Fibroblast of pulmonary artery (primary cell): Measurements from ENCODE around the gene PSTPIP2.

Experiments
- DNase-seq: peaks from one replicate; pipeline ENCODE4 v3.0.0-alpha.2; 2010; ENCODE audit warnings: low read depth
- H3K4me3 ChIP-seq: replicated peaks from 2 replicates; pipeline ENCODE4 v1.5.1; 2011; ENCODE audit warnings: low read depth, mild to moderate bottlenecking, control low read depth, low read length, moderate library complexity
- CTCF ChIP-seq: IDR thresholded peaks from 2 replicates; pipeline ENCODE4 v1.5.1; 2011; ENCODE audit warnings: mild to moderate bottlenecking, control low read depth, low read length, inconsistent platforms; ENCODE audit errors: missing control alignments

The PSTPIP2 gene

DNA sequence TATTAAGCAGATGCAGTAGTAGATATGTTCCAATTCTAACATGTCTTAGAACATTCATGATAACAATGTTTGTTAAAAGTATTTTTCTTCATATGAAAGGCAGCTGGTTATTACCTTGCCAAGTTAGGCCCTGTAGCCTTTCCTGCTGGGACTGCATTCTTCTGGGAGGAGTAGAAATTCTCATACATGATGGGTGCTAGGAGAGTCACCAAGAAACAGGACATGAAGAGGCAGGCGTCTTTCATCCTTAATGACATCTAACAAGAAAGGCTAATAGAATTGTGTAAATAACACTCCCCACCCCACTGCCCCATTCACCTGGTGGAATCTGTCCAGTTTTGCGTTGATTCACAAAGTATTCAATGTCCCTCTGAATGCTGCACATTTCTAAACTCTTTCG lies 80.3 kb downstream of the PSTPIP2 start:
- DNase-seq = no peak
- no peak for TF ChIP-seq CTCF
- no peak overlapping the region for H3K4me3 ChIP-seq

- no peak for DNase-seq
- H3K4me3 ChIP-seq = no peak overlapping the region
- no peak for TF ChIP-seq CTCF
These were observed 87.4 kb downstream of the PSTPIP2 start for GRCh38 chr18:45984546-45985235.

GRCh38 chr18:45981821-45982220 lies 90.2 kb downstream of the PSTPIP2 start:
- no peak for DNase-seq
- H3K4me3 ChIP-seq = no peak overlapping the region
- TF ChIP-seq CTCF = no peak

GRCh38 chr18:45980229-45980628 lies 91.8 kb downstream of the PSTPIP2 start:
- H3K4me3 ChIP-seq = no peak overlapping the region
- no peak for TF ChIP-seq CTCF

DNA sequence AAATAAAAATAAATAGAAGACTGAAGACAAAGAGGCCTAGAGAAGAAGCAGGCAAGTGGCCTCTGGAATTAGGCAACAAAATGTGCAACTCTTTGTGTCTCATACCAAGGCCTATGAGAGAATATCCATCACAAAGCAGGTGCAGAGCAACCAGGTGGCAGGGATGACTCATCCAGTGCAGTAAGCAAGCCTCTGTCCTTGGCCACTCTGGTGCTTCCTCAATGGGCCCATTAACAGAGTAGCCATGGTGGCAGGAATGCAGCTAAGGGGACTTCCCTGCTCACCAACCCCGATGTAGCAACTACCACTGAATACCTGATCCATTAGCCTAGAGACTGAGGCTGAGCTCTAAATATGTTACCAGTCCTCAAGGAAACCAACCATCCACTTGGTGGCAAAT lies 94.0 kb downstream of the PSTPIP2 start:
- no peak for DNase-seq
- TF ChIP-seq CTCF = no peak
- no peak overlapping the region for H3K4me3 ChIP-seq

More at GRCh38 chr18:45980229-45980628, 91.8 kb downstream of the PSTPIP2 start:
- no peak for DNase-seq

GRCh38 chr18:45976974-45977373 lies 95.1 kb downstream of the PSTPIP2 start:
- TF ChIP-seq CTCF = no peak
- H3K4me3 ChIP-seq = no peak overlapping the region
- no peak for DNase-seq

DNA sequence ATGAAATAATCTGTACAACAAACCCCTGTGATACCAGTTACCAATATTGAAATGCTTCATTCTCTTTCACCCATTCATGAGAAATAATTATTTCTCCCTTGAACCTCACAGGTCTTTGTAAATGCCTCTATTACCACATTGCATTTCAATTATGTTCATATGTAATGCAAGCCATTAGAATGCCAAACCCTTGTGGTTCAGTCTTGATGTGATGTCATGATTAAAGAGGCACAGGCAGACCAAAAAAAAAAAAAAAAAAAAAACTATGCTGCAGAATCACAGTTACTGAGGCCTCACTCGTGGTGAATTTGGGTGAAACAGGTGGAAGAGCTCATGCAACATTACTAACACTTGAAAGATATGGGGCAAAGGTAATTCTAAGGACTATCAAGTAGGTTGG lies 95.5 kb downstream of the PSTPIP2 start:
- no peak overlapping the region for H3K4me3 ChIP-seq
- no peak for DNase-seq
- TF ChIP-seq CTCF = no peak
